SK-N-SH (cell line): ENCODE results near the gene CD2AP. TPM values are rescaled to one million over a fixed set of nuclear protein-coding genes. Genes with fewer than 3 reads are reported as not detected.

Source experiments
- CTCF ChIA-PET: fragments of 300-600, 350-600 bp; formaldehyde crosslinking; extraction: SDS; loops from one replicate; lab custom pipeline; 2021; lab: Yijun Ruan, JAX
- POLR2A ChIA-PET: fragments of 350-600 bp; sonication (Branson Sonifier 250); formaldehyde crosslinking; extraction: SDS; loops from one replicate; lab custom pipeline; 2020; ENCODE audit warnings: antibody characterized with exemption, inconsistent platforms; lab: Yijun Ruan, JAX
- DNase-seq: peaks from one replicate; pipeline ENCODE4 v3.0.0; 2012
- H2AFZ ChIP-seq: fragments of 200-600 bp; sonication (generic); 2 replicates; pipeline ENCODE4 v1.8.1; 2016; ENCODE audit warnings: antibody characterized with exemption, mild to moderate bottlenecking, low read depth
- H3F3A ChIP-seq: fragments of 200-600 bp; sonication (generic); replicated peaks from 2 replicates; pipeline ENCODE3; 2016; ENCODE audit warnings: antibody characterized with exemption, mild to moderate bottlenecking; ENCODE audit not compliant: insufficient read depth
- H3K27ac ChIP-seq, 2 experiments: fragments of 200-500 bp in 1 of 2; fragments of 200-600 bp in 1 of 2; sonication (Bioruptor generic) in 1 of 2; sonication (generic), shearing (Covaris generic) in 1 of 2; 2 replicates each; pipeline versions ENCODE4 v1.5.1 to v1.6.1; 2014 to 2016; ENCODE audit warnings: low read depth in 2 of 2, inconsistent platforms in 1 of 2, low read length in 1 of 2, mild to moderate bottlenecking in 1 of 2, mixed read lengths in 1 of 2
- H3K27me3 ChIP-seq: fragments of 200-600 bp; sonication (generic), shearing (Covaris generic); 2 replicates; pipeline ENCODE4 v1.6.1; 2016; ENCODE audit warnings: mixed run types; ENCODE audit not compliant: insufficient read depth
- H3K36me3 ChIP-seq, 2 experiments: fragments of 200-500 bp in 1 of 2; fragments of 200-600 bp in 1 of 2; sonication (Bioruptor generic) in 1 of 2; sonication (generic) in 1 of 2; replicated peaks in 1 of 2; 2 replicates each; pipeline versions ENCODE3 to v1.5.1; 2014 to 2016; ENCODE audit warnings: low read length in 1 of 2, mild to moderate bottlenecking in 1 of 2; ENCODE audit not compliant: insufficient read depth in 2 of 2, control insufficient read depth in 1 of 2
- H3K4me1 ChIP-seq, 2 experiments: fragments of 200-500 bp in 1 of 2; fragments of 200-600 bp in 1 of 2; sonication (Bioruptor generic) in 1 of 2; sonication (generic), shearing (Covaris generic) in 1 of 2; 2 replicates each; pipeline versions ENCODE4 v1.5.1 to v1.6.1; 2014 to 2016; ENCODE audit warnings: low read depth in 1 of 2, low read length in 1 of 2, mixed run types in 1 of 2; ENCODE audit not compliant: insufficient read depth in 2 of 2, control insufficient read depth in 1 of 2
- H3K4me2 ChIP-seq: fragments of 200-600 bp; sonication (generic), shearing (Covaris generic); 2 replicates; pipeline ENCODE4 v1.6.1; 2017; ENCODE audit warnings: mixed run types
- H3K4me3 ChIP-seq, 2 experiments: fragments of 200-500 bp in 1 of 2; fragments of 200-600 bp in 1 of 2; sonication (Bioruptor generic) in 1 of 2; sonication (generic), shearing (Covaris generic) in 1 of 2; 2 replicates each; pipeline versions ENCODE4 v1.5.1 to v1.8.1; 2014 to 2016; ENCODE audit warnings: low read depth in 2 of 2, inconsistent platforms in 1 of 2, low read length in 1 of 2, mild to moderate bottlenecking in 1 of 2, mixed read lengths in 1 of 2, moderate library complexity in 1 of 2
- H3K79me2 ChIP-seq: fragments of 200-600 bp; sonication (generic); 2 replicates; pipeline ENCODE4 v1.8.1; 2017; ENCODE audit warnings: mild to moderate bottlenecking; ENCODE audit not compliant: insufficient read depth
- H3K9ac ChIP-seq: fragments of 200-600 bp; sonication (generic); 2 replicates; pipeline ENCODE4 v1.6.1; 2017; ENCODE audit warnings: mixed run types
- H3K9me2 ChIP-seq: fragments of 200-600 bp; sonication (generic); 2 replicates; pipeline ENCODE4 v1.6.1; 2017; ENCODE audit warnings: mixed run types
- H3K9me3 ChIP-seq: fragments of 200-600 bp; sonication (generic); 2 replicates; pipeline ENCODE4 v1.6.1; 2017; ENCODE audit warnings: mixed run types, mild to moderate bottlenecking, moderate library complexity
- H4K20me1 ChIP-seq: fragments of 200-600 bp; sonication (generic); 2 replicates; pipeline ENCODE4 v1.6.1; 2017; ENCODE audit warnings: mild to moderate bottlenecking, mixed run types; ENCODE audit not compliant: insufficient read depth
- ELF1 ChIP-seq: IDR thresholded peaks from 2 replicates; pipeline ENCODE4 v1.4.0; 2012
- FOSL2 ChIP-seq: IDR thresholded peaks from 2 replicates; pipeline ENCODE4 v1.4.0; 2012; ENCODE audit warnings: low read depth, mild to moderate bottlenecking, moderate library complexity, borderline replicate concordance
- FOXM1 ChIP-seq: IDR thresholded peaks from 2 replicates; pipeline ENCODE4 v1.4.0; 2012; ENCODE audit warnings: low read depth, mild to moderate bottlenecking
- JUND ChIP-seq: IDR thresholded peaks from 2 replicates; pipeline ENCODE4 v1.4.0; 2012
- NFIC ChIP-seq: IDR thresholded peaks from 2 replicates; pipeline ENCODE4 v1.4.0; 2012; ENCODE audit warnings: borderline replicate concordance
- REST ChIP-seq: IDR thresholded peaks from 2 replicates; pipeline ENCODE4 v1.6.1; 2012; ENCODE audit warnings: mild to moderate bottlenecking, low read depth, low read length, moderate library complexity
- RFX5 ChIP-seq: IDR thresholded peaks from 2 replicates; pipeline ENCODE4 v1.6.1; 2012; ENCODE audit warnings: mild to moderate bottlenecking, improper control_type of control experiment, low read length
- SIN3A ChIP-seq: IDR thresholded peaks from 2 replicates; pipeline ENCODE4 v1.6.1; 2012; ENCODE audit warnings: low read depth, mild to moderate bottlenecking, low read length, moderate library complexity, borderline replicate concordance
- TCF12 ChIP-seq: IDR thresholded peaks from 2 replicates; pipeline ENCODE4 v1.4.0; 2012
- TEAD4 ChIP-seq: IDR thresholded peaks from 2 replicates; pipeline ENCODE4 v1.4.0; 2012; ENCODE audit warnings: mild to moderate bottlenecking, borderline replicate concordance; ENCODE audit not compliant: insufficient read depth
- USF1 ChIP-seq: IDR thresholded peaks from 2 replicates; pipeline ENCODE4 v1.4.0; 2012; ENCODE audit warnings: low read depth, borderline replicate concordance
- YY1 ChIP-seq: IDR thresholded peaks from 2 replicates; pipeline ENCODE4 v1.4.0; 2012; ENCODE audit warnings: low read depth, mild to moderate bottlenecking
- WGBS: methylation state at CpG from one replicate; pipeline ENCODE4 v1.1.6; 2017; ENCODE audit warnings: low lambda C conversion rate; 5-methylcytosine and 5-hydroxymethylcytosine counted together
- polyA plus RNA-seq, 3 experiments: library from polyadenylated mRNA; depleted of rRNA; stranded (reverse); fragments of >200 nt; gene quantifications; 2 replicates each; pipeline ENCODE4 v1.2.3, GENCODE V29; 2012
- TF ChIP-seq, protein P1 (sequence below): IDR thresholded peaks from 2 replicates; pipeline ENCODE4; 2012

Gene CD2AP
- polyA plus RNA-seq, 1 of the 3 experiments (the other 2 are of a cell fraction): 1.6 TPM

DNA sequence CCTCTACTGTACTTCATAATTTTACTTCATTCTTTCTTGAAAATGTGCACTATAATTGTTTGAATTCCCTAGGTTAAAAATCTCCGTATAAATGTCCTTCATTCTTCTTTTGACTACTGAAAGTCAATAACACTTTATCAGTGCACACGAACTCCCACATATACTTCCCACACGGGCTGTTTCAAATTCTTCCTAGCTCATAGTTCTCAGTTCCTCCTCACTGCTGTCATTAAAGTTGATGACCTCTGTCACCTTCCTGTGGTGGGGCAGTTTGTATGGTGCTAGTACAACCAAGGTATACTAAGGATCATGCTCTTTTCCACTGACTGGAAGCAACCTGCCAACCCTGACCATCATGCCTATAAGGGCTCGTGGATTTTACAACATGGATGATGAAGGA, 40.0 kb upstream of the CD2AP start:
- no peak overlapping the region for H3K4me2 ChIP-seq
- H3F3A ChIP-seq: no peaks in the 10 kb centered on the region
- no peaks in the 10 kb centered on the region for H3K9me2 ChIP-seq
- no peaks in the 10 kb centered on the region; the same call in 1 of the 2 replicates for H3K27me3 ChIP-seq
- TF ChIP-seq FOXM1: no peak
- no peak for TF ChIP-seq RFX5
- TF ChIP-seq JUND: no peak
- TF ChIP-seq USF1: no peak
- no peak for TF ChIP-seq ELF1
- no peak for TF ChIP-seq FOSL2
- no peak for TF ChIP-seq REST
- TF ChIP-seq SIN3A: no peak
- TF ChIP-seq, protein P1, sequence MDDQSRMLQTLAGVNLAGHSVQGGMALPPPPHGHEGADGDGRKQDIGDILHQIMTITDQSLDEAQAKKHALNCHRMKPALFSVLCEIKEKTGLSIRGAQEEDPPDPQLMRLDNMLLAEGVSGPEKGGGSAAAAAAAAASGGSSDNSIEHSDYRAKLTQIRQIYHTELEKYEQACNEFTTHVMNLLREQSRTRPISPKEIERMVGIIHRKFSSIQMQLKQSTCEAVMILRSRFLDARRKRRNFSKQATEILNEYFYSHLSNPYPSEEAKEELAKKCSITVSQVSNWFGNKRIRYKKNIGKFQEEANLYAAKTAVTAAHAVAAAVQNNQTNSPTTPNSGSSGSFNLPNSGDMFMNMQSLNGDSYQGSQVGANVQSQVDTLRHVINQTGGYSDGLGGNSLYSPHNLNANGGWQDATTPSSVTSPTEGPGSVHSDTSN: no peak
- TF ChIP-seq TEAD4: no peak
- no peak for TF ChIP-seq TCF12
- TF ChIP-seq YY1: no peak
- no peak for TF ChIP-seq NFIC
- no peaks in the 10 kb centered on the region for H3K9me3 ChIP-seq
- ChIA-PET POLR2A (no interaction called here), CTCF (no interaction called here)
- H3K9ac ChIP-seq: no peak overlapping the region
- no peak overlapping the region for H2AFZ ChIP-seq
- no peaks in the 10 kb centered on the region for H4K20me1 ChIP-seq
- H3K36me3 ChIP-seq: no peaks in the 10 kb centered on the region
- no peaks in the 10 kb centered on the region for H3K4me1 ChIP-seq
- H3K79me2 ChIP-seq: no peaks in the 10 kb centered on the region
- no peak overlapping the region for H3K27ac ChIP-seq
- WGBS: 11% methylated on average over 4 of the region's 4 CpGs
- DNase-seq: no peak
- H3K4me3 ChIP-seq: no peak overlapping the region
